HG02759 (cell line): ENCODE results near the gene WDHD1.
"Not testable (repeated sequence)": the region's sequence is repeated elsewhere in the genome, so short reads cannot be mapped to it uniquely, and the experiment has no call there.

Source experiments
- ATAC-seq: cut with Tn5 transposase; IDR thresholded peaks from one replicate; pipeline ENCODE4 v1.9.1; 2021; ENCODE audit warnings: mild to moderate bottlenecking, moderate library complexity; ENCODE audit not compliant: unreplicated experiment

Gene WDHD1

DNA sequence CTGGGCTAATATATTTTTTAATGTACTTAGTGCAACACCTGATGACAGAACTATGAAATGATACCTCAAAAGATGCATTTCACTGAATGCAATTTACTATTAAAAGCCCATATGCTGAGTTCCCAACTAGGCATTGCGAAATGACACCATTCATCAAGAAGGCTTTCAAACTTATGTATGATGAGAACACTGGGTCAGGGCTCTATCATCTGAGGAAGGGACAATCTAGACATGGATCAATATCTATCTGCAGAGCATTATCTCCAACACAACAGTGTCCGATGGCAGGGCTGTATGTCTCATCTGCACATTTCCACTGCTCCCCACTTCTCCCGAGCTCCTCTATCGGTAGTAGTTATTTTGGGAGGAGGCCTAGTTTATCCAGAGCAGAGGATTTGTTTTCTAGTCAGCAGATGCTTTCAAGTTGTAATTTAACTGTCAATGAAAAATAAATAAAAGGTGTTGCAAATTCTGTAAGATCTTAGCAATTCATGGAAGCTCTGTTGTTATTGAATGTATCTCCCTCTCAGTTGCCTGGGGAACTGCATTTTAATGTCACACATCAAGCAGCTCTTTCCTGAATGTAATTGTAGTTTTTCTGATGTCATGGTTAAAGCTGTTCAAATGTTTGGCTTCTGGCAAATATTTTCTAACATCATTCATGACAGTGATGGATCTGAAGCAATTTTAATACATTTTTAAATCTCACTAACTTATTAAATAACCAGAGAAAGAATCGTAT is 116.9 kb downstream of the WDHD1 start:
- no peak for ATAC-seq

DNA sequence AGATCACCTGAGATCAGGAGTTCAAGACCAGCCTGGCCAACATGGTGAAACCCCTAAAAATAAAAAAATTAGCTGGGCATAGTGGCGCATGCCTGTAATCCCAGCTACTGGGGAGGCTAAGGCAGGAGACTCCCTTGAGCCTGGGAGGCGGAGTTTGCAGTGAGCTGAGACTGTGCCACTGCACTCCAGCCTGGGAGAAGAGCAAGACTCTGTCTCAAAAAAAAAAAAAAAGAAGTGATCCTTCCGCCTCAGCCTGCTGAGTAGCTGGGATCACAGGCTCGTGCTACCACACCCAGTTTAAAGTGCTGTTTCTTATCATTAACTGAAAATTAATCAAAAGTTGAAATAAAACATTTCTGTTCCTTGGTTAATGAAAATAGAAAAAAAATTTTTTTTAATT is 117.9 kb downstream of the WDHD1 start:
- not testable (repeated sequence) for ATAC-seq

DNA sequence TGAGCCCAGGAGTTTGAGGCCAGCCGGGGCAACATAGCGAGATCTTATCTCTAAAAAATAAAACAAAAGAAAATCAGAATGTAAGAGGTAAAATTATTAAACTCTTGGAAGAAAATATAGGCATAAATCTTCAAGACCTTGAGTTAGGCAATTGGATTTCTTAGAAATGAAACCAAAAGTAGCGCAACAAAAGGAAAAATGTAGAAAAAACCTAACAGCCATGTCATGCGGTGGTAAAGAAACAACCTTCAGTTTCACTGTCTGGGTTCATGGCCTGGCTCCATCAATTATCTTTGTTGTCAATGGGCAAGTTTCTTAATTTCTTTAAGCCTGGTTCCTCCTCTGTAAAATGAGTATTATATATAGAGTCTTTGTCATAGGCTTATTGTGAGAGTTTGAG is 118.7 kb downstream of the WDHD1 start:
- no peak for ATAC-seq

DNA sequence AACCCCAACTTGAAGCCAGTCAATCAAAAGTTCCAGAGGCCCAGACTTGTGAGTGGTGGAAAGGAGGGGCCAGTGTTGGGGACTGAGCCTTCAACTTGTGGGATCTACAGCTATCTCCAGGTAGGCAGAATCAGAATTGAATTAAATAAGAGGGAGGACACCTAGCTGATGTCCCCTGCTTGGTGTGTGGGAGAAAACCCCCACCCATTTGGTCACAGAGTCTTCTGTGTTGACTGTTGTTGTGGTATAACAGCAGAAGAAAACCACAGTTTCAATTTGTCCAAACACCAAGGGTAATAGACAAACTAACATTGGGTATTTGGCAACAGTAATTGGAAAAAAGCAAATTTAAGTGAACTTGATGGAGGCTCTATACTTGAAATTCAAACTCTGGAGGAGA is 120.8 kb downstream of the WDHD1 start:
- no peak for ATAC-seq

DNA sequence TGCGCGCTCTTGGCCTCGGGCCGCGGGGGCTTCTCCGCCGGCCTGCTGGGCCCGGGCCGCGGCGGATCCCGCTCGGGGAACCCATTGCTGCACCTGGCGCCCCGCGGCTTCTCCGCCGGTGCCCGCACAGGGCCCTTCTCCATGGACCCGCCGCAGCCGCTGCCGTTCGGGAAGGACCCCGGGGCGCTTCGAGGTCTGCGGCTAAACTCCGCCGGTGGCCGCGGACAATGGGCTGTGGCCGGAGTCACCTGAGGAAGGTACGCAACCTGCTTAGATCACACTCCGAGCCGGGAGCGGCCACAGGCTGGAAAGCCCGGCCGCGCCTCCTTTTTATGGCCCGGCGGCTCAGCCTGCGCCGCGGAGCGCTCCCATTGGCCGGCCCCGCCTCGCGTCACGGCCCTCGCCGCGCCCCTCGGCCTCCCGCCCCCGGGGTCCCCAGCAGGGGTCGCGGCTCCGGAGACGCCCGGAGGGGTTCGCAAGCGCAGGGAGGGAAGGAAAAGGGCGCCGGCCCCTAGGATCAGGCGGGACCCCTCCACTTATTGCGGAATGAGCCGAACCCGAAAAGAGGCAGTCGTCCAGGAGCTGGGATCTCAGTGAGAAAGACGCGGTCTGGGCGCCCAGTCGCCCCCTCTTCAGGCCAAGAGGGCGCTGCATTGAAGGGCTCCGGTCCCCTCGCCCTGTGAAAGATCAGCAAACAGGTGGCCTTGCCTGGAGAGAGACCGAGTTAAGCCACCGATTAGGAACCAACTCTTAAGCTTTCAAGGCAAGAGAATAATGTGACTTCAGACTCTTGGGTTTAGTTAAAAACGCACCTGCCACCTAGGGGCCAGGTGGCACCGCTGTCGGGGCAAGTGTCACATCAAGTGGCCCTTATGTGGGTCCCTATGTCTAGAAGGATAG is 124.1 kb downstream of the WDHD1 start, which contains the start of gene GCH1:
Gene GCH1, minus strand, starts transcription at position 306 of the 900 bp plus-strand sequence. Its CDS starts 163 bp downstream, at position 143.
- peak; percentile 85 for ATAC-seq

DNA sequence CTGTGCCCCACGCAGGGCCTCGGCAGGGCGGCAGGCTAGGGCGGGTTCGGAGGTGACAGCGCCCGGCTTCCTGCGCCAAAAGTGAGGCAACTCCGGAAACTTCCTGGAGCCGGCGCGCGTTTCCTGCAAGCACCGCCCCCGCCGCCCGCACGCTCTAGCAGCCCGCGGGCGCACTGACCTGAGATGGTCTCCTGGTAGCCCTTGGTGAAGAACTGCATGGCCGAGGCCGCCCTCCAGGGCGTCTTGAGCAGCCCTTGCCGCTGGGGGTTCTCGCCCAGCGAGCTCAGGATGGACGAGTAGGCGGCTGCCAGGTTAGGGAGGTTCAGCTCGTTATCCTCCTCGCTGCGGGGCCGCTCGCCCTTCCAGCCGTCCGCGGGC is 124.8 kb downstream of the WDHD1 start:
- peak; percentile 57 for ATAC-seq

DNA sequence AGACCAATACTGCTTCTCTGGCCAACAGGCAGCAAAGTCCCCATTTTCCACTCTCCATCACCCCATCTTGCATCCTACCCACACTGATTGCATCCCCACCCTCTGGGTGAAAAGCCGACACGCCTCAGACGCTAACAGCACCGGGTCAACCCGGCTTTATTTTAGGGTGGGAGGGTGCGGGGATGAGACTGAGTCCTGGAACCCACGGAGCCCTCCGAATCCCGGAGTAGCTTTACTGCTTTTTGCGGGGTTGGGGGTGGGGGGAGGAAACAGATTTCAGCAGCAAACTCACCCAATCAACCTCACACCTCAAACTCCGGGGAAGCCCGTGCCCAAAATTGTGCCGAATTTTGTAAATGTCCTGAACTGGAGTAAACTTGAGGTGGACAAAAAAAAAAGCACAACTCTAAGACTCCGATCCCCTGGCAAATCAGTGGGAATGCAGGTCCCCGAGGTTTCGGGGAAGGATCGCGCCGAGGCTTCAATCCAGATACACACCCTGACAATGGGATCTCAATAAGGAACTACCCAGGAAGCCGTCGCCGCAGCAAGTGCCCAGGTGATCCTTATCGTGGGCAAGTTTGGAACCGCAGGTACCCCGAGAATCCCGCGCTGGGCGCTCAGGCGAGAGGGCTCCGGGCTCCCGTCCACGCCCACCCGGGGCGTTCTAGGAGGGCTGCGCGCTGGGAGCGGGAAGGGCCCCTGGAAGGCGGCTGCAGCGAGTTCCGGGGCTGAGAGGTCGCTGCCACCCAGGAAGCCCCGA is 125.3 kb downstream of the WDHD1 start:
- no peak for ATAC-seq

DNA sequence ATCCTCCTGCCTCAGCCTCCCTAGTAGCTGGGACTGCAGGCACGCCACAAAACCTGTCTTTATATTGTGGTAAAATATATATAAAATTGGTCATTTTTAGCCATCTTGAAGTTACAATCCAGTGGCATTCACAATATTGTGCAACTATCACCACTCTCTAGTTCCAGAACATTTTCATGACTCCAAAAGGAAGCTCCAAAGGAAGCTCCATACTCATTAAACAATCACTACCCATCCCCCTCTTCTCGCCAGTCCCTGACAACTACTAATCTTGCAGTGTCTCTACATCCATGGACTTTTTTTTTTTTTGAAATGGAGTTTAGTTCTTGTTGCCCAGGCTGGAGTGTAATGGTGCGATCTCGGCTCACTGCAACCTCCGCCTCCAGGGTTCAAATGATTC is 127.3 kb downstream of the WDHD1 start:
- ATAC-seq, result no peak

DNA sequence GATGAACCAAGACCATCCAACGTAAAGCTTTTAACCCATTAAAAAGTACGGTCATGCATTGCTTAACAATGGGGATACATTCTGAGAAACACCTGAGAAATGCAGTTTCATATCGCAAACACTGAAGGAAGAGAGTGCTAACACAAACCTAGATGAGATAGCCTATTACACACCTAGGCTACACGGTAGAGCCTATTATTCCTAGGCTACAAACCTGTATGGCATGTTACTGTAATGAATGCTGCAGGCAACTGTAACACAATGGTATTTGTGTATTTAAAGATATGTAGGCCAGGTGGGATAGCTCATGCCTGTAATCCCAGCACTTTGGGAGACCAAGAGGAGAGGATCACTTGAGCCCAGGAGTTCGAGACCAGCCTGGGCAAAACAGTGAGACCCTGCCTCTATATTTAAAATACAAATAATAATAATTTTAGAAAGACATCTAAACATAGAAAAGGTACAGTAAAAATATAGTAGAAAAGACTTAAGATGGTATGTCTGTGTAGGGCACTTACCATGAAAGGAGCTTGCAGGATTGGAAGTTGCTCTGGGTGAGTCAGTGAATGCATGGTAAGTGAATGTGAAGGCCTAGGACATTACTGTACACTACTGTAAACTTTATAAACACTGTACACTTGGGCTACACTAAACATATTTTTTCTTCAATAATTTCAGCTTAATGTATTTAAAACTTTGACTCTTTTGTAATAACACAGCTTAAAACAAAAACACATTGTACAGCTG is 128.9 kb downstream of the WDHD1 start:
- ATAC-seq, result not testable (repeated sequence)

DNA sequence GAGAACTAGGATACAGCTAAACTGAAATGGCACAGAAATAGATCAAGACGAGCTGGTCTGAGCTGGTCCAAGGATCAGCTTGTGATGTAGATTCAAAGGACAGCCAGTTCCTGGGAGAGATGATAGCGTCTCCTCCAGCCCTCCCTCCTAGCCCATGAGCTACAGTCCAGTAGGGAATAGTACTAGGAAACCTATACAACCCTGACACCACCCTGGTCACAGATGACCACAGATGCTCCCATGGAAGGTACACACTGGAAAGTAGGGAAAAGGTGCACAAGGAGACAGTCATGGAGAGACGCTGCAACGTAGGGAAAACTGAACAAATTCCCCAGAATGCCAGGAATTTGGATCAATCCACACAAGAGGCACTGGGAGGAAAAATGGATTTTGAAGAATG is 131.2 kb downstream of the WDHD1 start:
- ATAC-seq, result no peak

DNA sequence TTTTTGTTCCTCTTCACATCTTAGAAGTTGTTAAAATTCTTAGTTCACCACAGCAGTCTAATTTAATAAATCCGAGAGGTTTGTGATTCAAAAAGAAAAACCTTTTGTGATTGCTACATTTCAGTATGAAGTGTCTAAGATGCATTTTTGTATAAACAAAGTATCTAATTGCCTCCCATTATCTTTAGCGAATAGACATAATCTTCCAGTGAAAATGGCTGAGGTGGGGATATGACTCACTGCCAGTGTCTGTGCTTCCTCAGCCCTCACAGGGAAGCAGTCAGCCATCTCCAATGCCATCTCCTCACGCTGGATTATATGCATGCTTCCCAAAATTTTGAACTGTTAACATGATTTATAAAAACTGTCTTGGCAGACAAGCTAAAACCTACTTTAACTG is 131.9 kb downstream of the WDHD1 start:
- ATAC-seq, result no peak

DNA sequence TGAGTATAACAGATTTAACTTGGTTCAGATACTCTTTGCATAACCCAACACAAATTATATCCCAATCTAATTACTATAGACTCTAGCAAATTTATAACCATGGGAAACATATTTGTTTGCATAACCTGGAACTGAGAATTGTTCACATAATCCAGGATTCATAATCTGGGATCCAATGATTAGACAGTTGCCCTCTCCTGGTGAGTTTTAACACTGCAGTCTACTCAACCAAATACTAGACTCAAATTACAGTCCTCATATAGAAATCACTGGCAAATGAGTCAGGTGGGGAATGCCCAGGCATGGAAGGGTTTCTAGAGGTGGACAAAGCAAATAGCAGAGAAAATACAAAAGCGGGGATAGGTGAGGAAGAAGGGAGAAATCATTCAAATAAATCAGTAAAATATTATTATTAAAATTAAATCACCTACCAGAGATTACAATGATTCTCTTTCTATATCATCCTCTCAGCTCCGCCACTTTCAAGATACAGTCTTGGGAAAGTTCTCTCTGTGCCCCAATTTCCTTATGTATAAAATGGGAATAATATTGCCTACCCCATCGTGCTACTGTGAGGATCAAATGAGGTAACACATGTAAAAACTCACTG is 133.6 kb downstream of the WDHD1 start:
- no peak for ATAC-seq

DNA sequence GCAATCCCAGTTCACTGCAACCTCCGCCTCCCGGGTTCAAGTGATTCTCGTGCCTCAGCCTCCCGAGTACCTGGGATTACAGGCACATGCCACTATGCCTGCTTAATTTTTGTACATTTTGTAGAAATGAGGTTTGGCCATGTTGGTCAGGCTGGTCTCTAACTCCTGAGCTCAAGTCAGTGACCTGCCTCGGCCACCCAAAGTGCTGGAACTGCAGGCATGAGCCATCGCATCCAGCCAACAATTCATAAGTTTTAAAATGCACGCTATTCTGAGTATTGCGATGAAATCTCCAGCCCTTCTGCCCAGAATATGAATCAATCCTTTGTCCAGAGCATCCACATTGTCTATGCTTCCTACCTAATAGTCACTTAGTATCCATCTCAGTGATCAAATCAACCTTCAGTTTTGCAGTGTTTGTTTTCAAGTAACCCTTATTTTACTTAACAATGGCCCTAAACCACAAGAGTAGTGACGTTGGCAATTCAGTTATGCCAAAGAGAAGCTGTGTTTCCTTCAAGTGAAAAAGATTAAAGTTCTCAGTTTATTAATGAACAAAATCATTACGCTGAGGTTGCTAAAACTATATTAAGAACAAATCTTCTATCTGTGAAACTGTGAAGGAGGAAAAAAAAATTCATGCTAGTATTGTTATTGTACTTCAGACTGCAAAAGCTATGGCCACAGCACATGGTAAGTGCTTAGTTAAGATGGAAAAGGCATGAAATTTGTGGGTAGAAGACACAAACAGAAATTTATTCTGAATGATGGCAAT is 135.2 kb downstream of the WDHD1 start:
- ATAC-seq, result no peak

DNA sequence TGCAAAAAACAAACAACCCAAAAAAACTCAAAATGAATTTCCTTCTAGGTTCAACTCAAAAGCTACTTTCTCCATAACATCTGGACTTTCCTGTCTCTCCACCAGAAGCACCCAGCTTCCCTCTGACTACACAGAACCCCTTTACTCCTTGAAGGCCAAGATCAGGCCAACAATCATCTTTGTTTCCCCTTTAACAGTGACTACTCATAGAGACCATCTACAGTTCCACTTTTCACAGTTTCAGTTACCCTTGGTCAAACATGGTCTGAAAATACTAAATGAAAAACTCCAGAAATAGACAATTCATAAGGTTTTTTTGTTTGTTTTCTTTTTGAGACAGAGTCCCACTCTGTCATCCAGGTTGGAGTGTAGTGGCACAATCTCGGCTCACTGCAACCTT is 136.1 kb downstream of the WDHD1 start:
- ATAC-seq, result peak; percentile 85

DNA sequence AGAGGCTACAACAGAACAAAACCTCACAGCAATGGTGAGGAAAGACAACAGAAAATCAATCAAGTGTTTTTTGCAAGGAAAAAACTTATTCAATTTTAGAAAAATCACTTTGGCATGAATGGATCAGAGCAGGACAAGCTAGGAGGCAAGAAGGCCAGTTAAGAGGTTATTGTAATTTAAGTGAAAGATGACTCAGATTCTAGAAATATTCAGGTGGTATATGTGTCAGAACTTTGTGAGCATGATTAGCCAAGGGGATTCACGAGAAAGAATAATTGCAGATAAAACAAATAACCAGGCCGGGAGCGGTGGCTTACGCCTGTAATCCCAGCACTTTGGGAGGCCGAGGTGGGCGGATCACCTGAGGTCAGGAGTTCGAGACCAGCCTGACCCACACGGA is 137.0 kb downstream of the WDHD1 start:
- no peak for ATAC-seq
